B cell (primary cell): ENCODE data around the gene GLCCI1. TPM values are rescaled to one million over a fixed set of nuclear protein-coding genes. Genes with fewer than 3 reads are reported as not detected.

Experiments used
- ATAC-seq: fragments of 200-7000 bp; cut with Tn5 transposase; one replicate; pipeline ENCODE4 v1.10.0; 2021; ENCODE audit warnings: low read depth, mild to moderate bottlenecking, moderate number of reproducible peaks, moderate library complexity
- CTCF ChIA-PET: fragments of 350-600 bp; sonication (Branson Sonifier 250); formaldehyde crosslinking; loops from one replicate; lab custom pipeline; 2021; ENCODE audit warnings: antibody characterized with exemption, inconsistent platforms; lab: Charles Lee
- POLR2A ChIA-PET: fragments of 350-600 bp; sonication (Branson Sonifier 250); formaldehyde crosslinking; loops from one replicate; lab custom pipeline; 2021; ENCODE audit warnings: antibody characterized with exemption; lab: Charles Lee
- DNase-seq: peaks from one replicate; pipeline ENCODE4 v3.0.0; 2013
- H2AFZ ChIP-seq: 2 replicates; pipeline ENCODE4 v1.6.1; 2012; ENCODE audit warnings: mild to moderate bottlenecking, low read depth, low read length; ENCODE audit not compliant: insufficient read depth, poor library complexity, severe bottlenecking
- H3K27ac ChIP-seq, 2 donors: 1 replicate in 1 of 2; 2 replicates in 1 of 2; pipeline ENCODE4 v1.5.1; 2012 to 2013; ENCODE audit warnings: low read length in 2 of 2, mild to moderate bottlenecking in 2 of 2, moderate library complexity in 1 of 2
- H3K27me3 ChIP-seq, 4 experiments: fragments of 200-600 bp in 1 of 4; sonication (generic) in 1 of 4; replicated peaks in 1 of 4; 1 replicate in 2 of 4; 2 replicates in 2 of 4; pipeline versions ENCODE4 v1.6.1 to v1.7.0; 2013 to 2016; ENCODE audit warnings: low read length in 3 of 4, mild to moderate bottlenecking in 2 of 4, mixed read lengths in 1 of 4, moderate library complexity in 1 of 4; ENCODE audit not compliant: insufficient read depth in 4 of 4, control insufficient read depth in 3 of 4; ENCODE audit errors: control extremely low read depth in 1 of 4
- H3K36me3 ChIP-seq, 2 experiments: replicated peaks in 1 of 2; 1 replicate in 1 of 2; 2 replicates in 1 of 2; pipeline versions ENCODE4 v1.6.1 to v1.7.1; 2013; ENCODE audit warnings: low read length in 1 of 2; ENCODE audit not compliant: insufficient read depth in 2 of 2, control insufficient read depth in 1 of 2; ENCODE audit errors: control extremely low read depth in 1 of 2, extremely low read depth in 1 of 2
- H3K4me1 ChIP-seq, 2 donors: fragments of 200-600 bp in 1 of 2; sonication (generic) in 1 of 2; 1 replicate in 1 of 2; 2 replicates in 1 of 2; pipeline versions ENCODE4 v1.5.1 to v1.6.1; 2013 to 2017; ENCODE audit warnings: low read length in 2 of 2; ENCODE audit not compliant: control insufficient read depth in 2 of 2, insufficient read depth in 2 of 2
- H3K4me2 ChIP-seq: replicated peaks from 2 replicates; pipeline ENCODE3; 2012; ENCODE audit warnings: mild to moderate bottlenecking, low read depth, low read length; ENCODE audit not compliant: poor library complexity, severe bottlenecking
- H3K4me3 ChIP-seq, 5 experiments: fragments of 200-600 bp in 1 of 5; sonication (generic) in 1 of 5; 1 replicate in 3 of 5; 2 replicates in 2 of 5; pipeline versions ENCODE4 v1.5.1 to v1.7.0; 2011 to 2016; ENCODE audit warnings: low read length in 4 of 5, mild to moderate bottlenecking in 4 of 5, low read depth in 2 of 5, control low read depth in 1 of 5, moderate library complexity in 1 of 5; ENCODE audit not compliant: insufficient read depth in 1 of 5; ENCODE audit errors: control extremely low read depth in 1 of 5, extremely low read depth in 1 of 5
- H3K79me2 ChIP-seq: fragments of 200-600 bp; sonication (generic); one replicate; pipeline ENCODE4 v1.6.0; 2016; ENCODE audit warnings: low read length; ENCODE audit not compliant: control insufficient read depth, insufficient read depth
- H3K9ac ChIP-seq: fragments of 200-600 bp; sonication (generic); 2 replicates; pipeline ENCODE4 v1.6.1; 2017; ENCODE audit warnings: mild to moderate bottlenecking, low read length, moderate library complexity
- H3K9me3 ChIP-seq, 3 donors: one replicate each; pipeline versions ENCODE4 v1.6.1 to v1.7.1; 2013; ENCODE audit warnings: low read length in 2 of 3; ENCODE audit not compliant: control insufficient read depth in 2 of 3, insufficient read depth in 1 of 3; ENCODE audit errors: control extremely low read depth in 1 of 3
- H4K20me1 ChIP-seq: 2 replicates; pipeline ENCODE4 v1.6.0; 2012; ENCODE audit warnings: mild to moderate bottlenecking, low read length; ENCODE audit not compliant: insufficient read depth, control insufficient read depth, poor library complexity, severe bottlenecking
- H3K27ac Mint-ChIP-seq: one replicate; pipeline ENCODE4 v1.8.0; 2021; ENCODE audit warnings: mixed read lengths
- H3K27me3 Mint-ChIP-seq: one replicate; pipeline ENCODE4 v1.8.0; 2021; ENCODE audit warnings: mixed read lengths
- H3K4me1 Mint-ChIP-seq: one replicate; pipeline ENCODE4 v1.8.0; 2021; ENCODE audit warnings: mixed read lengths
- H3K4me3 Mint-ChIP-seq: one replicate; pipeline ENCODE4 v1.8.0; 2021; ENCODE audit warnings: mixed read lengths
- H3K9me3 Mint-ChIP-seq: one replicate; pipeline ENCODE4 v1.8.0; 2022; ENCODE audit warnings: mixed read lengths; ENCODE audit not compliant: insufficient read depth
- EZH2 ChIP-seq: IDR thresholded peaks from 2 replicates; pipeline ENCODE4 v1.6.1; 2012; ENCODE audit warnings: borderline replicate concordance, low read depth, mild to moderate bottlenecking, moderate library complexity, low read length; ENCODE audit not compliant: insufficient read depth, poor library complexity, severe bottlenecking
- WGBS: methylation state at CpG from one replicate; pipeline ENCODE4 v1.1.5; 2013; ENCODE audit warnings: missing lambda C conversion rate; ENCODE audit not compliant: insufficient coverage; 5-methylcytosine and 5-hydroxymethylcytosine counted together
- intact Hi-C: fragments of 100-400 bp; cut with micrococcal nuclease; formaldehyde crosslinking; loops from one replicate; pipeline ENCODE4 v1.10.0; 2022
- polyA plus RNA-seq: library from polyadenylated mRNA; depleted of rRNA; stranded (reverse); fragments of >200 nt; gene quantifications from 2 replicates; pipeline ENCODE4 v1.2.3, GENCODE V29; 2012
- total RNA-seq, 2 donors: library from RNA; stranded (reverse); fragments of 120-200 nt in 1 of 2; gene quantifications; 1 replicate in 1 of 2; 2 replicates in 1 of 2; pipeline versions ENCODE4 v1.2.3 to v1.2.4, GENCODE V29; 2013 to 2022
- TF ChIP-seq, protein P1 (sequence below): fragments of 200-600 bp; IDR thresholded peaks from one replicate; pipeline ENCODE4 v1.8.0; 2022; ENCODE audit warnings: antibody characterized with exemption, mild to moderate bottlenecking

Gene GLCCI1
- total and polyA plus RNA-seq, 2 donors (not counting 1 experiment from before 2014, with no cell fraction given): 17.7 to 50.3 TPM

DNA sequence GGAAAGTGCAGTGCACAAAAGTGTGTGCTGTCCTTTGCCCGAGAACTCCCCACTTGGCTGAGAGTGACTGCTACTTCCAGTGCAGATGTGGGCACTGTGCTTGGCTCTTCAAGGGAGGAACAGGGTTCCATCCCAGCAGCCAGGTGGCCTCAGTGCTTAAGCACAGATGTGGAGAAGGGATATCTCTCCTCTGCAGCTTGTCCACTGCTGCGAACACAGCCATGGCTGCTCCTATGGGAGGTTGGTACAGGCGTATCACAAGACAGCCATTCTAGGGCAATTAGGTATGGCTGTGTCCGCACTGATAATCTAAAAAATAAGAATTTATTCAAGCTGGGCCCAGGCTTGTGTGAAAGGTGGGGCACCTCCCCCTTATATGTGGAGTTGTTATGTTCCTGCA lies 66.6 kb downstream of the GLCCI1 start:
- DNase-seq (no peak), ATAC-seq (no peak)
- H3K79me2 ChIP-seq: no peaks in the 10 kb centered on the region
- POLR2A ChIA-PET: interaction anchor here (1.2 kb wide), 2 partner anchors 67 to 395 kb away, joined by 3 to 4 read pairs; partner anchors contain the start of gene UMAD1
- Mint-ChIP-seq H3K9me3 (no peaks in the 10 kb centered on the region), H3K4me3 (no peak overlapping the region), H3K27ac (peak overlapping the region; percentile 77), H3K4me1 (peaks cover 11% of the 10 kb centered on the region), H3K27me3 (no peaks in the 10 kb centered on the region)
- TF ChIP-seq EZH2: no peak
- TF ChIP-seq, protein P1, sequence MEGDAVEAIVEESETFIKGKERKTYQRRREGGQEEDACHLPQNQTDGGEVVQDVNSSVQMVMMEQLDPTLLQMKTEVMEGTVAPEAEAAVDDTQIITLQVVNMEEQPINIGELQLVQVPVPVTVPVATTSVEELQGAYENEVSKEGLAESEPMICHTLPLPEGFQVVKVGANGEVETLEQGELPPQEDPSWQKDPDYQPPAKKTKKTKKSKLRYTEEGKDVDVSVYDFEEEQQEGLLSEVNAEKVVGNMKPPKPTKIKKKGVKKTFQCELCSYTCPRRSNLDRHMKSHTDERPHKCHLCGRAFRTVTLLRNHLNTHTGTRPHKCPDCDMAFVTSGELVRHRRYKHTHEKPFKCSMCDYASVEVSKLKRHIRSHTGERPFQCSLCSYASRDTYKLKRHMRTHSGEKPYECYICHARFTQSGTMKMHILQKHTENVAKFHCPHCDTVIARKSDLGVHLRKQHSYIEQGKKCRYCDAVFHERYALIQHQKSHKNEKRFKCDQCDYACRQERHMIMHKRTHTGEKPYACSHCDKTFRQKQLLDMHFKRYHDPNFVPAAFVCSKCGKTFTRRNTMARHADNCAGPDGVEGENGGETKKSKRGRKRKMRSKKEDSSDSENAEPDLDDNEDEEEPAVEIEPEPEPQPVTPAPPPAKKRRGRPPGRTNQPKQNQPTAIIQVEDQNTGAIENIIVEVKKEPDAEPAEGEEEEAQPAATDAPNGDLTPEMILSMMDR: no peak
- CTCF ChIA-PET: interaction anchor here (0.7 to 2.8 kb wide), 18 partner anchors 39 to 611 kb away, joined by 3 to 41 read pairs (median 4); partner anchors contain the start of gene UMAD1
- no peak overlapping the region for H3K4me2 ChIP-seq
- peaks cover 3 to 5% of the 10 kb centered on the region in 2 donors for H3K4me1 ChIP-seq
- no peak overlapping the region for H3K4me3 ChIP-seq
- no peaks in the 10 kb centered on the region for H3K9me3 ChIP-seq
- H4K20me1 ChIP-seq: no peaks in the 10 kb centered on the region
- WGBS: 89% methylated on average over 2 of the region's 4 CpGs
- H3K36me3 ChIP-seq: peaks cover 4 to 6% of the 10 kb centered on the region in 2 experiments
- H3K27me3 ChIP-seq: no peaks in the 10 kb centered on the region
- H3K9ac ChIP-seq: no peak overlapping the region
- peak overlapping the region in 1 of 2 donors; percentile 7 for H3K27ac ChIP-seq
- H2AFZ ChIP-seq: no peak overlapping the region
- intact Hi-C loops: loop anchor here (10.0 kb wide), 1 partner anchor 160 kb away; no protein-coding TSS in a partner anchor
